ENCODE measurements around the gene TRPM7. TPM values are rescaled to one million over a fixed set of nuclear protein-coding genes. Genes with fewer than 3 reads are reported as not detected.

The TRPM7 gene
- total and polyA plus RNA-seq, 2 of the 13 experiments (the other 11 are each of a cell fraction or from before 2014, with no cell fraction given) = 11.0 to 36.0 TPM

GRCh38 chr15:50549326-50549725 is 137.3 kb downstream of the TRPM7 start (continued):
- TF ChIP-seq ZNF7 (CRISPR knock-in tag; IDR thresholded peaks at IDR 0.05) (no peak), U2AF2 (IDR thresholded peaks at IDR 0.05; ENCODE audit: low read depth, low read length) (no peak)

DNA sequence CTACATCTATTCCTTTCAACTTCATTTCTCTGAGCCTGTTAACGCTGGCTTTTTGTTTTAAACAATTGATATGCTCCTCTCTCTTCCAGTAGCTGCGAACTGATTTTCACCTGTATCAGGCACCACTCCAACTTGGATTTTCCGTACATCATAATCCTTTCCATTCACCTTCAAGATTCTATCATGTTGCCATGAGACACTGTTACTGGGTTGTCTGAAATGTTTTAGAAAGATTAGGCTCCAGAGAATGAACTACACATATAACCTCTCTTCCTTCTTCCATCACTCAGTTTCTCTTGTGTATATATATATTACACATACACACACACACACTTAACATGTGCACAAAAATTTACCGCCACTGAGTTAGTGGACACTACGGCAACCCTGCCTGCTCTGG is 140.0 kb downstream of the TRPM7 start, which contains the start of gene USP50:
Gene USP50 (minus strand): TSS at position 101 of the 400 bp plus-strand sequence. CDS start 141 bp downstream, outside the sequence.
- in situ Hi-C loops (cut with HindIII; ENCODE audit: extremely low pct_ligation_motif_present, low pct_unique_long_range_greater_than_20kb) = no loop called here
- no TSS peak for BruUV-seq (replicated peaks)

DNA sequence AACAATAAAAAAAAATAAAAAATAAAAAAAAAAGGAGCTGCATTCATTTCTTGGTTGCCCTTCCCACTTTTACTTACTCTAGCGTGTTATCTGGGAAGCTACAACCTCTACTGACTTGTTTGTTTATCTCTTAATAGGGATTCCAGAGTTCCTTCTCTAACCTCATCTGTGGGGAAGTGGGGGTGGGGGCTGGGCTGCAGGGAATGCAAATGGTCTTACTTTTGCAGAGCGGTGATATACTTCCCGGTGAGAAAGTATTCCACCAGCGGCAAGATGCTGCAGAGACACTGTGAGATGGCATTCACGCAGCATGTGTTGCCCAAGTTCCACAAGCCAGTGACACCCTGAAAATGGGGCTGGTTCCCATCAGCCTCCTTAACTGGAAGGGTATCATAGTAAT is 142.2 kb downstream of the TRPM7 start:
- Histone ChIP-seq H3K79me2 (ENCODE audit: insufficient read depth, low read length) (no peaks in the 10 kb centered on the region), H3K9me3 (ENCODE audit: low read length) (no peaks in the 10 kb centered on the region), H3K4me3 (replicated peaks in 1 of 3; ENCODE audit: insufficient read depth in 1 of 3, low read depth in 2 of 3, low read length in 3 of 3) (no peak overlapping the region), H3K4me1 (ENCODE audit: insufficient read depth, low read length) (peaks cover 24% of the 10 kb centered on the region), H2AFZ (ENCODE audit: low read length) (no peak overlapping the region), H3K9ac (ENCODE audit: insufficient read depth, low read depth, low read length) (no peak overlapping the region), H3K4me2 (ENCODE audit: low read depth, low read length) (no peak overlapping the region), H4K20me1 (ENCODE audit: insufficient read depth, low read length) (no peaks in the 10 kb centered on the region), H3K27me3 (ENCODE audit: control insufficient read depth in 1 of 2, insufficient read depth in 2 of 2, low read length in 2 of 2) (no peaks in the 10 kb centered on the region; a peak in 1 of 5 replicates), H3K27ac (ENCODE audit: extremely low read length, insufficient read depth, low read length) (no peak overlapping the region), H3K36me3 (replicated peaks in 1 of 2; ENCODE audit: control insufficient read depth in 1 of 2, insufficient read depth in 2 of 2, low read length in 2 of 2) (no peaks in the 10 kb centered on the region)
- in situ Hi-C loops (cut with HindIII; ENCODE audit: extremely low pct_ligation_motif_present, low pct_unique_long_range_greater_than_20kb) (no loop called here), intact Hi-C loops (cut with micrococcal nuclease; ENCODE audit: unreplicated experiment) (no loop called here)
- BruUV-seq (replicated peaks) = no TSS peak
- no peak for ATAC-seq
- WGBS (ENCODE audit: low lambda C conversion rate) = 96% methylated on average over 5 of the region's 5 CpGs
- CTCF ChIA-PET (ENCODE audit: low intra/inter-chr PET ratio, low total read pairs) = no interaction called here
- FAIRE-seq = no peak
- DNase-seq (ENCODE audit: low spot score) = no peak
- POLR2A ChIA-PET = no interaction called here
- TF ChIP-seq ZNF75D (CRISPR knock-in tag; IDR thresholded peaks at IDR 0.05; ENCODE audit: borderline replicate concordance) (no peak), DNMT1 (CRISPR knock-in tag; IDR thresholded peaks at IDR 0.05) (no peak), NBN (conservative IDR thresholded peaks at IDR 0.05) (no peak), ZNF710 (CRISPR knock-in tag; IDR thresholded peaks at IDR 0.05; ENCODE audit: borderline replicate concordance) (no peak), AHR (CRISPR knock-in tag; IDR thresholded peaks at IDR 0.05) (no peak), ZNF709 (CRISPR knock-in tag; IDR thresholded peaks at IDR 0.05) (no peak), PREB (CRISPR knock-in tag; IDR thresholded peaks at IDR 0.05) (no peak), ZNF775 (CRISPR knock-in tag; IDR thresholded peaks at IDR 0.05; ENCODE audit: borderline replicate concordance) (no peak)

More for the DNA sequence above, 140.0 kb downstream of the TRPM7 start, which contains the start of gene USP50:
- Histone ChIP-seq H3K9ac (ENCODE audit: insufficient read depth, low read depth, low read length) (no peak within 1 kb of the TSS), H3K4me3 (replicated peaks in 1 of 3; ENCODE audit: insufficient read depth in 1 of 3, low read depth in 2 of 3, low read length in 3 of 3) (no peak within 1 kb of the TSS), H3K79me2 (ENCODE audit: insufficient read depth, low read length) (no peaks in the 10 kb centered on the region), H3K4me1 (ENCODE audit: insufficient read depth, low read length) (peaks cover 24% of the 10 kb centered on the region), H3K9me3 (ENCODE audit: low read length) (no peaks in the 10 kb centered on the region), H4K20me1 (ENCODE audit: insufficient read depth, low read length) (no peaks in the 10 kb centered on the region), H2AFZ (ENCODE audit: low read length) (no peak within 1 kb of the TSS), H3K4me2 (ENCODE audit: low read depth, low read length) (no peak within 1 kb of the TSS), H3K27ac (ENCODE audit: extremely low read length, insufficient read depth, low read length) (no peak within 1 kb of the TSS), H3K36me3 (replicated peaks in 1 of 2; ENCODE audit: control insufficient read depth in 1 of 2, insufficient read depth in 2 of 2, low read length in 2 of 2) (no peaks in the 10 kb centered on the region), H3K27me3 (ENCODE audit: control insufficient read depth in 1 of 2, insufficient read depth in 2 of 2, low read length in 2 of 2) (no peaks in the 10 kb centered on the region; a peak in 1 of 5 replicates)
- intact Hi-C loops (cut with micrococcal nuclease; ENCODE audit: unreplicated experiment) = no loop called here
- POLR2A ChIA-PET = no interaction called here
- 89% methylated on average over 5 of the region's 5 CpGs for WGBS (ENCODE audit: low lambda C conversion rate)
- no peak for DNase-seq (ENCODE audit: low spot score)
- CTCF ChIA-PET (ENCODE audit: low intra/inter-chr PET ratio, low total read pairs) = no interaction called here
- ATAC-seq = no peak
- no peak for FAIRE-seq
- TF ChIP-seq SSRP1 (CRISPR knock-in tag; IDR thresholded peaks at IDR 0.05) (no peak), EHMT2 (IDR thresholded peaks at IDR 0.05; ENCODE audit: borderline replicate concordance, low read depth, low read length) (no peak), ZNF879 (CRISPR knock-in tag; IDR thresholded peaks at IDR 0.05) (no peak), DR1 (CRISPR knock-in tag; IDR thresholded peaks at IDR 0.05) (no peak), ZNF121 (CRISPR knock-in tag; IDR thresholded peaks at IDR 0.05) (no peak)
